HG03280 (cell line): ENCODE measurements around the gene ATG4B.
A peak's percentile ranks its signal among the peaks of the same experiment; 100 is the strongest.

Experiments used
- ATAC-seq: cut with Tn5 transposase; IDR thresholded peaks from one replicate; pipeline ENCODE4 v1.9.1; 2021; ENCODE audit warnings: mild to moderate bottlenecking, moderate library complexity; ENCODE audit not compliant: unreplicated experiment

The ATG4B gene

DNA sequence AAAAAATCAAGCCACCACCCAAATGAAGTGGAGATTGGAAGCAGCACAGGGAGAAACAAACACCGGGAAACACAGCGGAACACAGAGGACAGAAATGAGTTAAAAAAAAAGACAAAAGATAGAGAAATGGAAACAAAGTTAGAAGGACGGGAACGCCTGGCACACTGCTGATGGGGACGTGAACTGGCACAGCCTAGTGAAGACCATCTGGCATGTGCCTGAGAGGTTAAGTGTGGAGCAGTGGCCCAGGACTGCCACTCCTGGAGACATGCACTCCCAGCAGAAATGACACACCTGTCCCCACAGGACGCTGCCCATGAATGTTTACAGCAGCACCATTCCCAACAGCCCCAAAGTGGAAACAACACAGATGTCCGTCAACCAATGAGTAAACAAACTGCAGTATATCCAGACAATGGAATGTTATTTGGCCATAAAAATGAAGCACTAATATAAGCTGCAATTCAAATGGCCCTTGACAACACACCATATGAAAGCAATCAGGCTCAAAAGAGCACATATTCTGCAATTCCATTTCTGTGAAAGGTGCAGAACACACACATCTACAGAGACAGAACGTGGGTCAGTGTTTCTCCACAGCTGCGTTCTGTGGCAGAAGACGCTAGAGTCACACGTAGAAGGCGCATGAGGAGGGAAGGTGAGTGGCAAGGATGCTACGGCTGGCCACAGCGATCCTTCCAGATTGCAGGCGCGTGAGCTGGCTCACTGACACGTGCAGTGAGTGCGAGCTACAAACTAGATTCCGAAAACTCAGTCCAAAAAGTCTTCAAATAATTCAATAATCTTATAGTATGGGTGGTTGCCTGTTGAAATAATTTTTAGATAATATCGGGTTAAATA lies 25.1 kb upstream of the ATG4B start:
- no peak for ATAC-seq

DNA sequence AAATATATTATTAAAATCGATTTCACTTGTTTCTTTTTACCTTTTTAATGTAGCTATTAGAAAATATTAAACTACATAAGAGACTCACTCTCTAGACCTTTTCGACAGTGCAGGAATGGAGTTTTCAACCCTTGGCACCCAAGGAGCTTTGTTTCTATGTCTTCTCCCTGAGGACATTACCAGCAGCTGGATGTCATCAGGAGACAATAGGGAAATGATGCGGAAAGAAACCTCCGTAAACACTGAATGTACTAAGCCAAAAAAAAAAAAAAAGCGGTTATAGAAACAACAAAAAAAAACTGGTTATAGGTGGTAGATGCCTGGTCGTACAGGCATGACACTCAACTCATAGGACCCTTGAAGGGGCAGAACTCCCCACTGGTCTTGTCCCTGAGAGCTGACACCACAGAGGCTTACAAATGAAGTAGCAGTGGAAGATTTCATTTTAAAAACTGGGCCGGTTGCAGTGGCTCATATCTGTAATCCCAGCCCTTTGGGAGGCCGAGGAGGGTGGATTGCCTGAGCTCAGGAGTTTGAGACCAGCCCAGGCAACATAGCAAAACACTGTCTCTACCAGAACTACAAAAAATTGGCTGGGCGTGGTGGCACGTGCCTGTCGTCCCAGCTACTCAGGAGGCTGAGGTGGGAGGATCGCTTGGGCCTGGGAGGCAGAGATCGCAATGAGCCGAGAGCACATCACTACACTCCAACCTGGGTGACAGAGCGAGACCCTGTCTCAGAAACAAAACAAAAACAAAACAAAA lies 24.3 kb upstream of the ATG4B start:
- no peak for ATAC-seq

DNA sequence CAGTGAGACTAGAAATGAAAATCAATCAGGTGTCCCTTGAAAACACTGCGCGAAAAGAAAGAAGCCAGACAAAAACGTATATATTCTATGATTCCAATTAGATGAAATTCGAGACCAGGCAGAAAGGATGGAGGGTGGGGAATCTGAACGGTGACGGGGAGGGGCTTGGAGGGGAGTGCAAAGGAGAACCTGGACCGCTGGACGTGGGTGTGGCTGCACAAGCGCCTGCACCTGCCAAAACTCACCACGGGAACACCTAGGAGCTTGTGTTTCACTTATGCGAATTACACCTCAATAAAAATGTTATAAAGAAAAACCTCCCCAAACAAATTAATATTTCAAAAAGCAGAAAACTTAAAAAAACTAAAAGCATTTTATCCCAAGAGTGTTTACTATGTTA lies 22.5 kb upstream of the ATG4B start:
- no peak for ATAC-seq

DNA sequence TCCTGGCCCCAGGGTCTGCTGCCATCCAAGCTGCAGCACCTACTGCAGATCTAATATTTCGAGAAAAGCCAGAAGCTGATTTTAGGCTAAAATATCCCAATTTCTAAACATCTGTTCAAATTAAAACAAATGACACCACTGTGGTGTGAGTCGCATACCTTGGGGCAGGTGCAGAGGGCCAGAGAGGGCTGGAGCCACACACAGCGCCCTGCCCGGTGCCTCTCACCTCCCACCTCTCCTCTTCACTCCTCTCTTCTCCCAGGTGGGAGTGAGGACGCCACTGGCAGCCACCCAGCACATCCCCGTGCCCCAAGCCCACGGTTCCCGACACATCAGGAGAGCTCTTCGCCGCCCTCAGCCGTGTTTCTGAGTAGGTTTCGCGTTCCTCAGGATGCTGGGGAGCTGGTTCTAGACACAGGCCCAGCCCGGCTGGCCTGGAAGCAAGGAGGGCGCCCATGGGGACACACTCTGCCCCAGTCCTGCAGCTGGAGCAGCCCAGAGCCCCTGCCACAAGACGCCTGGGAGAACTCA lies 21.9 kb upstream of the ATG4B start:
- ATAC-seq = no peak

DNA sequence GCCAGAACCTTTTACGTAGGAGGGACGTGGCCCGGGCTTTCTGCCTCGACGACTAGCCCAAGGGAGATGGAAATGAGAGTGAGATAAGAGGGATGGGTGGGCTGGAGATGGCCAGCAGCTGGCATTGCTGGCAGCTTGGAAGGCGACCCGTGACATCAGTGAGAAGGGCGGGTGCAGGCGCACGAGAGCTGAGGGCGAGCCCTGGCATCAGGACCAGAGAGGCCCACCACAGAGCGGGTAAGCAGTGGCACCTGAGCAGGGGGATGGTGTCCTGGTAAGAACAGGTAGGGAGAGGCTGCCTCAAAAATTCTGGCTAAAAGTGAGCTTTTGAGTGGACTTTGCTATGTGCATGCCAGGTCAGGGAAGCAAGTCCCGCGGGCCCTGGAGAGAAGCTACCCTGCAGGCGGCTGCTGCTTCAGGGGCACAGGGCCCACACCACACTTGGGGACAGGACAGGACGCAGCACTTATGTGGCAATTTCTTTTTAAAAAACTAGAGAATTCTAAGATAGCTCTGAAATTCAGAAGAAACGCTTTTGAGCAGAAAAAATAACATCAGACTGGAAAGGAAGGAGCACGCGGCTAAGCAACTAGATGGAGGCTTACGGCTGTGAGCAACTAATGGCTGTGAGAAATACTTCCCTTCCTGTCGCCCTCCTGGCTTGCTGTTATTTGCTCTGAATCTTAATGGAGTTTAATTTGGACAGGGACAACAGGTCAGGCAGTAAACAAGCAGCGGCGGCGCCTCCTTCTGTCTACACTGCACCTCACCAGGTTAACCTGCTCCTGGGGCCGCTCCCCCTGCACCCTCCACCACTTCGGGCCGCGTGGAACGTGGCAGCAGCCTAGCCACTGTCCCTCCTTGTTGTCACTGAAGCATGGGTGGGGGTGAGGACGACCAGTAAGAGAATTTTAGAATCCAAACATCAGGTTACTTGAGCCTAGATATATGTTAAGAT lies 21.0 kb upstream of the ATG4B start:
- no peak for ATAC-seq

DNA sequence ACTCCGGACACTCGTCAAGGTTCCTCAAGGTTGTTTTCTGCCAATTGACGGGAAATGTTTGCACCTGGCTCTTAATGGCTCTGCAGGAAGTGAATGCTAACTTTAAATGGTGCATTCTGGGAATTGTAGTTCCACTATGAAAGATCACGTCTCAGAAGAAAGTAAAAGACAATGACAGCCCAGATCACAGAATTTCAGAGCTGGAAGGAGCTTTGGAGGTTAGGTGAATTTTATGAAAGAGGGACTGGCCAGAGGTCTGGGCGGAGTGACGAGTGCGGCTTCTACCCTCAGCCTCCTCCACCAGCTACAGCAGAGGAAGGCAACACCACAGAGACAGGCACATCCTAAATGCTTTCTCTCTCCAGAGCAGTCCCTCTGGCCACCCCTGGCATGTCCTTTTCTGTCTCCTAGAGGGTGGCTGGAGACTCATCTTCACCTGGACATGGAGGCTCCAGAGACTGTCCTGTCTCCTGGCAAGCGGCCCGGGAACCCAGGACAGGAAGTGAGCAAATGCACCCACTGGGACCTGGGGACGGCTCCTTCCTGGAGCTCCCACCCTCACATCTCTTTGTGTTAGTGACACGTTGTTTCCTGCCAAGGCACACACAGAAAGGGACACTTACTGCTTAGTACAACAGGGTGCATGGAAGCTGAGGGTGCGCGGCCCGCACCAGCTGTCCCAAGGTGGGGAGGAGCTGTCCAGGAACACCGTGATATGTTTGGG lies 19.9 kb upstream of the ATG4B start:
- peak; percentile 54 for ATAC-seq

DNA sequence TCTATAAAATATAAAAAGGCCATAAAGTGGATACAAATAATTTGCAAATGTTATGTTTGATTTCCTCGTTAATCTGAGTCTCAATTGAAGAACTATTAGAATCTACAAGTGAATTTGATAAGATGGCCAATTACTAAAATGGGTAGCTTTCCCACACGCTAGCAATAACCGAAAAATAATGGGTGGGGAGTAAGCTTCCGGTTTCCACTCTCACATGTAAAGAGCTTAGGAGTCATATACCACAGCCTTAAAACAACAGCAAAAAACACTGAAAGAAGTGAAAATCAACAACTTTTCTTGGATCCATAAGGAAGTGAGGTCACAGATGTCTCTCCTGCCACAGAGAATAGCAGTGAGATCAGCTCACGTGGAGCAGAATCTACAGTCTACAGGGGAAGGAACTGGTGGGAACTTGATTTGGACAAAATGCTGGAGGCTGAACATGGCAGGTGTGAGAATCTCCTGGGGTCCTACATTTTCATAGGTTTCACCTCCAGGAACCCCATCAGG lies 19.1 kb upstream of the ATG4B start:
- no peak for ATAC-seq

DNA sequence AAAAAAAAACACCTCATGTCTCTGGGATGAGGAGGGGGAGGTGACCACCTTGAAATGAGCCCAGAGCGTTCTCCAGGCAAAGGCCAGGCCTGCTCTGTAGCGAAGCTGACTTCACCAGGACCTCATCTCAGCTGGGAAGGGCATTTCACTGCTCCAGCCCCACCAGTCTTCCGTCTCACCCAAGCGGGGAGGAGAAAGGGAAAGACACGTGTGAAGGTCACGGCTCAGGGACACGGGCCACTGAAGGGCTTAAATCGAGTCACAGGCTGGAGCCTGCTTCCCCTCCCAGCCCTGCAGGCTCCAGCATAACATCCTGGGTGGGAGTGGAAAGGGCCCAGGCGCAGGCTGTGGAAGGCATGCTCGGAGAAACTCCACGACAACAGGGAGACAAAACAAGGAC lies 18.7 kb upstream of the ATG4B start:
- no peak for ATAC-seq

DNA sequence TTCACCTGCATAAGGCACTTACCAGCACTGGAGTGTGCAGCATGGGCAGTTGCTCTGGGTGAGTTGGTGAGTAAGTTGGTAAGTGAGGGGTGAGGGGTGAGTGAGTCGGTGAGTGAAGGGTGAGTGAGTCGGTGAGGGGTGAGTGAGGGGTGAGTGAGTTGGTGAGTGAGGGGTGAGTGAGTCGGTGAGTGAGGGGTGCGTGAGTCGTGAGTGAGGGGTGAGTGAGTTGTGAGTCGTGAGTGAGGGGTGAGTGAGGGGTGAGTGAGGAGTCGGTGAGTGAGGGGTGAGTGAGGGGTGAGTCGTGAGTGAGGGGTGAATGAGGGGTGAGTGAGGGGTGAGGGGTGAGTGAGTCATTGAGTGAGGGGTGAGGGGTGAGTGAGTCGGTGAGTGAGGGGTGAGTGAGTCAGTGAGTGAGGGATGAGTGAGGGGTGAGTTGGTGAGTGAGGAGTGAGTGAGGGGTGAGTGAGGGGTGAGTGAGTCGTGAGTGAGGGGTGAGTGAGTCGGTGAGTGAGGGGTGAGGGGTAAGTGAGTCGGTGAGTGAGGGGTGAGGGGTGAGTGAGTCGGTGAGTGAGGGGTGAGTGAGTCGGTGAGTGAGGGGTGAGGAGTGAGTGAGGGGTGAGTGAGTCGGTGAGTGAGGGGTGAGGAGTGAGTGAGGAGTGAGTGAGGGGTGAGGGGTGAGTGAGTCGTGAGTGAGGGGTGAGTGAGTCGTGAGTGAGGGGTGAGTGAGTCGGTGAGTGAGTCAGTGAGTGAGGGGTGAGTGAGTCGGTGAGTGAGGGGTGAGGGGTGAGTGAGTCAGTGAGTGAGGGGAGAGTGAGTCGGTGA lies 17.7 kb upstream of the ATG4B start:
- ATAC-seq = no peak

DNA sequence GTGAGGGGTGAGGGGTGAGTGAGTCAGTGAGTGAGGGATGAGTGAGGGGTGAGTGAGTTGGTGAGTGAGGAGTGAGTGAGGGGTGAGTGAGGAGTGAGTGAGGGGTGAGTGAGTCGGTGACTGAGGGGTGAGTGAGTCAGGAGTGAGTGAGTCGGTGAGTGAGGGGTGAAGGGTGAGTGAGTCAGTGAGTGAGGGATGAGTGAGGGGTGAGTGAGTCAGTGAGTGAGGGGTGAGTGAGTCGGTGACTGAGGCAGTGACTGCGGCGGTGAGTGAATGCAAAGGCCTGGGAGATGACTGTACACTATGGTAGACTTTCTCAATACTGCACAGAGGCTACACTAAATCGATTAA lies 17.1 kb upstream of the ATG4B start:
- no peak for ATAC-seq

DNA sequence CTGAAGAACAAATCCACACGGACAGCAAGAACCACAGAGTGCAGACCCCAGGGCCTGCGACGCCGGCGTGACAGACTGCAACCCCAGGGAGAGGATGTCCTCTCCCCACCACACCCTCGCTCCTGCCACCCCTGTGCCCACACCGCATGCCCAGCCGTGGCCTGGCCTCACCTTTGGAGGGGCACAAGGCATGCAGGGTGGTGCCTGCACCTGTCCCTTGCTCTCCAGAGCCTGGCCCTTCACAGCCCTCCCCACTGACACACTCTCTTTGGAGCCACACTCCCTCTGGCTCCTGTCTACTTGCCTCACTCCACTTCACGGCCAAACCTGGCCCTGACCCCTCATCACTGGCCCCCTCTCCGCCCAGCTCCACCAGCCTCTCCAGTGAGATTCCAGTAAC lies 9.8 kb upstream of the ATG4B start:
- ATAC-seq = no peak

DNA sequence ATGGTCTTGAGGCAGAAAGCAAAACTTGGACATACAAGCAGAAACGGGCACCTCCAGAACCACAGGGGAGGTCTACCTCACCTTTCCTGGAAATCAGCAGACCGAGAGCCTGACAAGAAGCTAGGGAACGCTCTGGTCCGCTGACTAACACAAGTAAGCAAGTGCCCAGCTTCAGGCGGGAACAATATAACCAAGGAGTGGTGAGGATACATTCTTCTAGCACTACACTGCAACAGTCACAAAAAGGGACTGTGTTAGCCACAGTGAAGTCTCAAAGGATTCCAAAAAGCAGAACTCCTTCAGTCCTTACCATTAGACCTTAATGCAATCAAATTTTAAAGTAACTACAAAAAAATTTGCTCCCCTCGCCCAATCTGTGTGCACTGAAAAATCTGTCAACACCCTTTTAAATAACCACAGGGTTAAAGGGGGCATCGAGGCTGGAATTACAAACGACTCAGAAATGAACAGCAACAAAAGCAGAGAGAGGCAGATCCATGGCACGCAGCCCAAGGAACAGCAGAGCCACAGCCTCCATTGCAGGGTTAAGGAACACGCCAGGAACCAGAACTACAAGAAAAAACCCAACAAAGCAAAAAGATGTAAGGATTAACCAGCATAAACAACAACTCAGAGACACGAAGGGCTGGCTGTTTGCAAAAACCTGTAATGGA lies 7.6 kb upstream of the ATG4B start:
- no peak for ATAC-seq

DNA sequence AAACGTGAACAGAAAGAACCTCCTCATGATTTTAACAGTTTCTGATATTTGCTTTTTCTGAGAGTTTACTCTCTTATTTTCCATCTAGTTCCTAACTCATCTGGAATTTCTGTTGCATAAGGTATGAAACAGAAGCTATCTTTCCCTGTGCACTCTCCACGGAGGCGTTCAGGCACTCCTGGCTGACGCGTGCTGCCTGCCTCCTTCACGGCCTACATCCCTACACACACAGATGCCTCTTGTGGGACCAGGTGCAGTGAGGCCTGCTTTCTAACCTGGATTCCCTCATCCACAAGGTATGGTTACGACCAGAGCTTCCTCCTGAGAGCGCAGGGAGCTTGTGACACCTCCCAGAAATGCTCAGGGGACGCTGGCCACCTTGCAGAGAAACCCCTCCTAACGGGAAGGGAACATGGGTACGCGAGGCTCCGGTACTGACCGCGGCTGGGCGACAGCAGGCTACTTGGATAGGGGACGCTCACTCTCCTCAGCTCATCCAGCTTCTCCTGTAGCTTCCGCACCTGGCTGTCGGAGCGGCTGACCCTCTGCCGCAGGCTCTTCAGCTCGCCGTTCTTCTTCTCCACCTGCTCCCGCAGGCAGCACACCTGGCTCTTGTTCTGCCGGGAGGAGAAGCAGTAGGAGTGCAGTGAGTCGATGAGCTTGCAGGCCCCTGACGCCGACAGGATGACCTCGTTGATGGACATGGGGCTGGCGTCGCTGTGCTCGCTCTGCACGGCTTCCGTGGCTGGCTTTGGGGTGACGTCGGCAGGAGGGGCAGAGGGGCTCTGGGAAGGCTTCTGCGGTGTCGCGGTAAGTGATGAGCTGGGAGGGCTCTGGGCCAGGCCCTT lies 4.8 kb upstream of the ATG4B start:
- ATAC-seq = no peak

DNA sequence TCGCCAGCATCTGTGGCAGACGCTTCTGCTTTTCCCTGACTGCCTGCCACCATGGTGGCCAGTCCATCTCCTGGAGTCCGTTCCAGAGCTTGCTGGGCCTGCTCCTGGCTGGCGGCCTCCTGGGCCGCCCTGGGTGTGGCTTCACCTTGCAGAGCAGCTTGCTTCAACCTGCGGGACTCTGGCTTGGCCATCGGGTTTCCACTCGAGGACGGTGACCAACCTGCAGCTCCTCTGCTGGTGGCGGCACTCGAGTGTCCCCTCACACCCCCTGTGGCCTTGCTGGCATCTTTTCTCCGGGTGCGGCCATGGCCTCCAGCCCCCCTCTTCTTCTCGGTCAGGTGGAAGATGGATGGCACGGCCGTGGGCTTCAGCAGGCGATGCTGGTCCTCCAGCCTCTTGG lies 3.9 kb upstream of the ATG4B start:
- ATAC-seq = no peak

DNA sequence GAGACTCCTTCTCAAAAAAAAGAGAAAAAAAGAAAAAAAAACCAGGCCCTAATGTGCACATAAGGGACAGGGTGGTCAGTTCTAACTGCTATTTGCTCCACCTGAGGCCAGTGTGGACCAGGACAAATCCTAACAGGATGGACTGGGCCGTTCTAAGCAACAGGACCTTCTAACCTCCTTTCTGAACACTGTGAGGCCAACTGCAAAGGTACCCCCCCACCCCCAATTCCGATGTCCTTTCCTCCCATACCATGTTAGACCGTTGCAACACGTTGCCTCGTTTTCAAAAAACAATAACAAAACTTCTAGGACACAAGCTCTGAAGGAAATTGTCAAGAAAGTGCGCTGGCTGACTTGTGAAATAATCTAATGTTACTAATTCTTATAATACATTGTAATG lies 1.7 kb upstream of the ATG4B start:
- no peak for ATAC-seq

DNA sequence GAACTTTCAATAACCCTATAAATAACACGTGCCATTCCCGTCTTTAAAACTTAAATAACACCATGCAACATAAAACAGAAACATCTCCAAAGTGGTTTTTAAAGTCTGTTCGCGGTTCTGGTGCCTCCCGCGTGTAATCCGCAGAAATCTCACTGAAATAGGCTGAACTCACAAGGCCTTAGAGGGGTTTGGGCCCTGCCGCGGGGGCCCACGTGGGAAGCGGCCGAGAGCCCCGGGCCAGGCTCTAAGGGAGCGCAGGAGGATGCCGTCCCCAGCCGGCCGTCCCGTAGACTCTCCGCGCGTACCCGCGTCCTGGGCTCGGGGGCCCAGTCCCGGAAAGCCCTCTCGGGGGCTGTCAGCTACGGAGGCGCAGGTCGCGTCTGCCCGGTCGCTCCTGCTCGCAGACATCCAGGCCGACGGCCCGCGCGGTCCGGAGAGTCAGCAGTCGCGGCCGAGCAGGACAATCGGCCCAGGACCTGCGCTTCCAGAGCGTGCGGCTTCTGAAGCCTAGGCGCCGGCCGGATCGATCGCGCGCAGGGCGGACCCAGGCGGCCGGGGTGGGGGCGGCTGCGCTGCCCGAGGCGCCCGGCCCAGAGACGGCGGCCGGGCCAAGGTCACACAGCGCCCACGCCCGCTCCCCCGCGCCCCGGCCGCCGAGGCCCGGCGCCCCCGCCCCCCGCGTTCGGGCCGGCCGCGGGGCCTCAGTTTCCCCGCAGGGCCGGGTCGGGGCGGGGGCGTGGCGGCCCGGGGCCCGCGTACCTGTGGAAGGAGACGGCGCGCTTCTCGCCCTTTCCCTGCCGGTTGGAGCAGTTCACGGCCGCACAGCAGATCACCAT lies 1.1 kb upstream of the ATG4B start:
- peak; percentile 30 for ATAC-seq
